Fibroblast of pulmonary artery (primary cell): ENCODE measurements around the gene UBXN2A.

ENCODE experiments used
- DNase-seq: peaks from one replicate; pipeline ENCODE4 v3.0.0-alpha.2; 2010; ENCODE audit warnings: low read depth
- H3K4me3 ChIP-seq: replicated peaks from 2 replicates; pipeline ENCODE4 v1.5.1; 2011; ENCODE audit warnings: low read depth, mild to moderate bottlenecking, control low read depth, low read length, moderate library complexity
- CTCF ChIP-seq: IDR thresholded peaks from 2 replicates; pipeline ENCODE4 v1.5.1; 2011; ENCODE audit warnings: mild to moderate bottlenecking, control low read depth, low read length, inconsistent platforms; ENCODE audit errors: missing control alignments

The UBXN2A gene

GRCh38 chr2:24007693-24008092 lies 67.4 kb downstream of the UBXN2A start:
- TF ChIP-seq CTCF: no peak
- no peak overlapping the region for H3K4me3 ChIP-seq
- DNase-seq: no peak

- H3K4me3 ChIP-seq: no peak overlapping the region
- no peak for DNase-seq
- TF ChIP-seq CTCF: no peak
Measured at GRCh38 chr2:24008672-24009366, 68.6 kb downstream of the UBXN2A start.

GRCh38 chr2:24009367-24009679 lies 69.1 kb downstream of the UBXN2A start:
- H3K4me3 ChIP-seq: peak overlapping the region; percentile 50
- DNase-seq: no peak
- no peak for TF ChIP-seq CTCF

GRCh38 chr2:24009680-24010476 lies 69.6 kb downstream of the UBXN2A start, which contains the start of gene MFSD2B:
Gene MFSD2B (plus strand): TSS chr2:24010085. CDS start chr2:24010097, 12 bp downstream.
- DNase-seq: no peak
- TF ChIP-seq CTCF: no peak
- peak within 1 kb of the TSS; percentile 50 for H3K4me3 ChIP-seq

GRCh38 chr2:24010477-24011249 lies 70.4 kb downstream of the UBXN2A start:
- peak overlapping the region; percentile 50 for H3K4me3 ChIP-seq
- no peak for TF ChIP-seq CTCF
- DNase-seq: no peak

GRCh38 chr2:24011250-24012104 lies 71.2 kb downstream of the UBXN2A start:
- no peak overlapping the region for H3K4me3 ChIP-seq
- no peak for DNase-seq
- TF ChIP-seq CTCF: no peak
